Vagina (tissue), 2 donors: Measurements from ENCODE around the gene RALGAPA1. TPM values are rescaled to one million over a fixed set of nuclear protein-coding genes. Genes with fewer than 3 reads are reported as not detected.

ENCODE experiments used
- DNase-seq, 2 donors: peaks; one replicate each; pipeline ENCODE4 v3.0.0-alpha.2; 2017; ENCODE audit errors: extremely low spot score in 2 of 2
- H3K27ac ChIP-seq: fragments of 200-600 bp; sonication (generic); one replicate; pipeline ENCODE4 v1.5.1; 2019
- H3K27me3 ChIP-seq: fragments of 200-600 bp; sonication (generic); one replicate; pipeline ENCODE4 v1.5.1; 2019
- H3K36me3 ChIP-seq, 2 donors: fragments of 200-600 bp; sonication (generic); one replicate each; pipeline ENCODE4 v1.5.1; 2017 to 2019
- H3K4me1 ChIP-seq: fragments of 200-600 bp; sonication (generic); one replicate; pipeline ENCODE4 v1.5.1; 2019
- H3K4me3 ChIP-seq, 2 donors: fragments of 200-600 bp; sonication (generic); 1 replicate in 1 of 2; 2 replicates in 1 of 2; pipeline ENCODE4 v1.5.1; 2016 to 2019
- H3K9me3 ChIP-seq: fragments of 200-600 bp; sonication (generic); one replicate; pipeline ENCODE4 v1.5.1; 2019
- POLR2A ChIP-seq, 2 donors: fragments of 450-650 bp; IDR thresholded peaks; one replicate each; pipeline ENCODE4 v1.6.1; 2017; ENCODE audit warnings: antibody characterized with exemption in 2 of 2, mild to moderate bottlenecking in 2 of 2, moderate library complexity in 2 of 2
- POLR2AphosphoS5 ChIP-seq, 2 donors: sonication (generic); formaldehyde crosslinking; IDR thresholded peaks; one replicate each; pipeline ENCODE4 v1.9.0; 2017; ENCODE audit warnings: antibody characterized with exemption in 2 of 2, mild to moderate bottlenecking in 2 of 2, low read depth in 1 of 2; ENCODE audit not compliant: insufficient read depth in 1 of 2
- intact Hi-C: fragments of 100-400 bp; cut with DNase I; formaldehyde crosslinking; loops from one replicate; pipeline ENCODE4 v1.15.1; 2023
- total RNA-seq: library from RNA; depleted of rRNA; stranded (reverse); fragments of >200 nt; gene quantifications from one replicate; pipeline ENCODE4 v1.2.3, GENCODE V29; 2016
- TF ChIP-seq, protein P1 (sequence below), 3 experiments: fragments of 450-650 bp in 2 of 3; fragments of 200-600 bp in 1 of 3; sonication (generic) in 1 of 3; IDR thresholded peaks; one replicate each; pipeline ENCODE4 v1.5.1; 2017 to 2019; ENCODE audit warnings: antibody characterized with exemption in 3 of 3, mild to moderate bottlenecking in 2 of 3, moderate library complexity in 2 of 3

The RALGAPA1 gene
- total RNA-seq, 1 donor from 2014 or later: 77.8 TPM

DNA sequence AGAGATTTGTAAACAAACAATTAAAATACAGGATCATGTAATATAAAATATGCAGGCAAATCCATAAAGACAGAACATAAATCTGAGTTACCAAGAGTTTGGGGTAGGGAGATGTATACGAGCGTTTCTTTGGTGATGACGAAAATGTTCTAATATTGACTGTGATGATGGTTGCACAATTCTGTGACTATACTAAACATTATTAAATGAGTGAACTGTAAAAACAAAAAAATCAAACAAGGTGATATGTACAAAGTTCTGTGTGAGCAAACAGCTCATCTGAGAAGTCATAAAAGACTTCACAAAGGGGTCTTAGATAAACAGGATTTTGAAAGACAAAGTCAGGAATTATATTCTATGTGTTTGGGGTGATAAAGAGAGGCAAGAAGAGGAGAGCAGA is 147.2 kb downstream of the RALGAPA1 start:
- no peaks in the 10 kb centered on the region for H3K9me3 ChIP-seq
- intact Hi-C loops: no loop called here
- no peaks in the 10 kb centered on the region for H3K27me3 ChIP-seq
- TF ChIP-seq, protein P1, sequence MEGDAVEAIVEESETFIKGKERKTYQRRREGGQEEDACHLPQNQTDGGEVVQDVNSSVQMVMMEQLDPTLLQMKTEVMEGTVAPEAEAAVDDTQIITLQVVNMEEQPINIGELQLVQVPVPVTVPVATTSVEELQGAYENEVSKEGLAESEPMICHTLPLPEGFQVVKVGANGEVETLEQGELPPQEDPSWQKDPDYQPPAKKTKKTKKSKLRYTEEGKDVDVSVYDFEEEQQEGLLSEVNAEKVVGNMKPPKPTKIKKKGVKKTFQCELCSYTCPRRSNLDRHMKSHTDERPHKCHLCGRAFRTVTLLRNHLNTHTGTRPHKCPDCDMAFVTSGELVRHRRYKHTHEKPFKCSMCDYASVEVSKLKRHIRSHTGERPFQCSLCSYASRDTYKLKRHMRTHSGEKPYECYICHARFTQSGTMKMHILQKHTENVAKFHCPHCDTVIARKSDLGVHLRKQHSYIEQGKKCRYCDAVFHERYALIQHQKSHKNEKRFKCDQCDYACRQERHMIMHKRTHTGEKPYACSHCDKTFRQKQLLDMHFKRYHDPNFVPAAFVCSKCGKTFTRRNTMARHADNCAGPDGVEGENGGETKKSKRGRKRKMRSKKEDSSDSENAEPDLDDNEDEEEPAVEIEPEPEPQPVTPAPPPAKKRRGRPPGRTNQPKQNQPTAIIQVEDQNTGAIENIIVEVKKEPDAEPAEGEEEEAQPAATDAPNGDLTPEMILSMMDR (IDR thresholded peaks at IDR 0.05): no peak
- TF ChIP-seq POLR2AphosphoS5 (IDR thresholded peaks at IDR 0.05; ENCODE audit: insufficient read depth in 1 of 2, low read depth in 1 of 2): no peak
- no peak for TF ChIP-seq POLR2A (IDR thresholded peaks at IDR 0.05)
- no peaks in the 10 kb centered on the region for H3K4me1 ChIP-seq
- DNase-seq: no peak
- H3K36me3 ChIP-seq: peaks cover 0 to 11% of the 10 kb centered on the region in 2 donors
- no peak overlapping the region for H3K4me3 ChIP-seq
- H3K27ac ChIP-seq: no peak overlapping the region

DNA sequence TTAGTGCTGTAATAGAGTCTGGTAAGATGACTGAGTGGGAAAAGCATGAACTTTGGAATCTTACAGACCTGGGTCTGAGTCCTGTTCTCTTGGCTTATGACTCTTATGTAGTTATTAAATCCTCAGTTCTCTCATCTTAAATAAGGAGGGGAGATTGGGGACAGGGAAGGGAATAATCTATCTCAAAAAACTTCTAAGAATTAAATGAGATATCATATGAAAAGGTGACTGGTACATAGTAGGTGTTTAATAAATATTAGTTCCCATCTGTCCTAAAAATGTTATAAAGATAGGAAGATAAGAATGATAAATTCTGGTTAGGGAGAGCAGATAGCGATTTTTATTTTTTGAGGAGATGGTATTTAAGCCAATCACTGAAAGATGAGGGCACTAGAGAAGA is 156.1 kb downstream of the RALGAPA1 start:
- H3K36me3 ChIP-seq: peaks cover 0 to 6% of the 10 kb centered on the region in 2 donors
- TF ChIP-seq POLR2AphosphoS5 (IDR thresholded peaks at IDR 0.05; ENCODE audit: insufficient read depth in 1 of 2, low read depth in 1 of 2): no peak
- TF ChIP-seq, protein P1 (IDR thresholded peaks at IDR 0.05): no peak
- intact Hi-C loops: no loop called here
- H3K27ac ChIP-seq: no peak overlapping the region
- H3K4me3 ChIP-seq: no peak overlapping the region
- no peaks in the 10 kb centered on the region for H3K9me3 ChIP-seq
- DNase-seq: no peak
- no peaks in the 10 kb centered on the region for H3K4me1 ChIP-seq
- no peaks in the 10 kb centered on the region for H3K27me3 ChIP-seq

DNA sequence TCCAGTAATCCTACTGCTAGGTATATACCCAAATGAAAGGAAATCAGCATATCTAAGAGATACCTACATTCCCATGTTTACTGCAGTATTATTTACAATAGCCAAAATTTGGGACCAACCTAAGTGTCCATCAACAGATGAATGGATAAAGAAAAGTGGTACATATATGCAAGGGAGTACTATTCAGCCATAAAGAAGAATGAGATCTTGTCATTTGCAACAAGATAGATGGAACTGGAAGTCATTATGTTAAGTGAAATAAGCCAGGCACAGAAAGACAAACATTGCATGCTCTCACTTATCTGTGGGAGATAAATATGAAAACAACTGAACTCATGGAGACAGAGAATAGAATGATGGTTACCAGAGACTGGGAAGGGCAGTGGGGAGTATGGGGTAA is 165.6 kb downstream of the RALGAPA1 start:
- DNase-seq: no peak
- no peak for TF ChIP-seq POLR2AphosphoS5 (IDR thresholded peaks at IDR 0.05; ENCODE audit: insufficient read depth in 1 of 2, low read depth in 1 of 2)
- intact Hi-C loops: no loop called here
- H3K9me3 ChIP-seq: no peaks in the 10 kb centered on the region
- peaks cover 0 to 39% of the 10 kb centered on the region in 2 donors for H3K36me3 ChIP-seq
- no peaks in the 10 kb centered on the region for H3K4me1 ChIP-seq
- H3K27ac ChIP-seq: no peak overlapping the region
- H3K27me3 ChIP-seq: no peaks in the 10 kb centered on the region
- no peak overlapping the region for H3K4me3 ChIP-seq

- Histone ChIP-seq H3K4me1 (no peaks in the 10 kb centered on the region), H3K36me3 (peaks cover 0 to 38% of the 10 kb centered on the region in 2 donors), H3K27ac (no peak overlapping the region), H3K27me3 (no peaks in the 10 kb centered on the region), H3K9me3 (no peaks in the 10 kb centered on the region), H3K4me3 (no peak overlapping the region)
- TF ChIP-seq POLR2AphosphoS5 (IDR thresholded peaks at IDR 0.05; ENCODE audit: insufficient read depth in 1 of 2, low read depth in 1 of 2) (no peak), POLR2A (IDR thresholded peaks at IDR 0.05) (no peak)
- TF ChIP-seq, protein P1 (IDR thresholded peaks at IDR 0.05): no peak
- intact Hi-C loops: no loop called here
- no peak for DNase-seq
Observed at GRCh38 chr14:35637851-35638250, 171.2 kb downstream of the RALGAPA1 start.

GRCh38 chr14:35637269-35637668 is 171.8 kb downstream of the RALGAPA1 start:
- intact Hi-C loops: no loop called here
- no peaks in the 10 kb centered on the region for H3K27me3 ChIP-seq
- DNase-seq: no peak
- H3K36me3 ChIP-seq: peaks cover 0 to 33% of the 10 kb centered on the region in 2 donors
- TF ChIP-seq, protein P1 (IDR thresholded peaks at IDR 0.05): no peak
- TF ChIP-seq POLR2AphosphoS5 (IDR thresholded peaks at IDR 0.05; ENCODE audit: insufficient read depth in 1 of 2, low read depth in 1 of 2): no peak
- no peak for TF ChIP-seq POLR2A (IDR thresholded peaks at IDR 0.05)
- no peaks in the 10 kb centered on the region for H3K4me1 ChIP-seq
- H3K27ac ChIP-seq: no peak overlapping the region
- H3K4me3 ChIP-seq: no peak overlapping the region
- no peaks in the 10 kb centered on the region for H3K9me3 ChIP-seq
